GM20000 (cell line): ENCODE results near the gene NELL1.
"Not testable (repeated sequence)": the region's sequence is repeated elsewhere in the genome, so short reads cannot be mapped to it uniquely, and the experiment has no call there.

ENCODE experiments used
- DNase-seq: peaks from one replicate; pipeline ENCODE4 v3.0.0; 2012; ENCODE audit warnings: low spot score
- TF ChIP-seq, protein P1 (sequence below): IDR thresholded peaks from 2 replicates; pipeline ENCODE4 v1.5.1; 2012; ENCODE audit warnings: mild to moderate bottlenecking, control low read depth; ENCODE audit errors: extremely low read depth, missing control alignments

Gene NELL1

DNA sequence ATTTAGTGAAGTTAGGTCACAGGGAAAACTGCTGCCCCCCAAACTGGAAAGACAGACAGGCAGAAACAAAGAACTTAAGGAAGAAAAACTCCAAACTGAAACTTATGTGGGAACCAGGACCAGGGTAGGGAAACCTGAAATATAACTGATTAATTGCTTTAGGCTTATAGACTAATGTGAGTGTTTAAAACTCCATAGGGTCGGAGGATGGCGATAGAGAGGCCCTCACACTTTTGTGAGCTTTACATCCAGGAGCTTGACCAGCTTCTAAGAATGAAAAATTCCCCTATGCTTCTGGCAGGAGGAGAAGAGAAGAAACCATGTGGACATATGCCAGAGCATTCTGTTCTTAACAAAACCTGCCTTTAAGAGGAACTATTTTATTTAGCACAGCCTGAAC lies 598.6 kb downstream of the NELL1 start:
- no peak for DNase-seq
- TF ChIP-seq, protein P1, sequence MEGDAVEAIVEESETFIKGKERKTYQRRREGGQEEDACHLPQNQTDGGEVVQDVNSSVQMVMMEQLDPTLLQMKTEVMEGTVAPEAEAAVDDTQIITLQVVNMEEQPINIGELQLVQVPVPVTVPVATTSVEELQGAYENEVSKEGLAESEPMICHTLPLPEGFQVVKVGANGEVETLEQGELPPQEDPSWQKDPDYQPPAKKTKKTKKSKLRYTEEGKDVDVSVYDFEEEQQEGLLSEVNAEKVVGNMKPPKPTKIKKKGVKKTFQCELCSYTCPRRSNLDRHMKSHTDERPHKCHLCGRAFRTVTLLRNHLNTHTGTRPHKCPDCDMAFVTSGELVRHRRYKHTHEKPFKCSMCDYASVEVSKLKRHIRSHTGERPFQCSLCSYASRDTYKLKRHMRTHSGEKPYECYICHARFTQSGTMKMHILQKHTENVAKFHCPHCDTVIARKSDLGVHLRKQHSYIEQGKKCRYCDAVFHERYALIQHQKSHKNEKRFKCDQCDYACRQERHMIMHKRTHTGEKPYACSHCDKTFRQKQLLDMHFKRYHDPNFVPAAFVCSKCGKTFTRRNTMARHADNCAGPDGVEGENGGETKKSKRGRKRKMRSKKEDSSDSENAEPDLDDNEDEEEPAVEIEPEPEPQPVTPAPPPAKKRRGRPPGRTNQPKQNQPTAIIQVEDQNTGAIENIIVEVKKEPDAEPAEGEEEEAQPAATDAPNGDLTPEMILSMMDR, result no peak

DNA sequence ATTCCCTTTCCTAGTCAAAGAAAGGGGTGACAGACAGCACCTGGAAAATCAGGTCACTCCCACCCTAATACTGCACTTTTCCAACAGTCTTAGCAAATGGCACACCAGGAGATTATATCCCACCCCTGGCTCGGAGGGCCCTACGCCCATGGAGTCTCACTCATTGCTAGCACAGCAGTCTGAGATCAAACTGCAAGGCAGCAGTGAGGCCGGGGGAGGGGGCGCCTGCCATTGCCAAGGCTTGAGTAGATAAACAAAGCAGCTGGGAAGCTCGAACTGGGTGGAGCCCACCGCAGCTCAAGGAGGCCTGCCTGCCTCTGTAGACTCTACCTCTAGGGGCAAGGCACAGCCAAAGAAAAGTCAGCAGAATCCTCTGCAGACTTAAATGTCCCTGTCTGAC lies 602.8 kb downstream of the NELL1 start:
- DNase-seq, result not testable (repeated sequence)

DNA sequence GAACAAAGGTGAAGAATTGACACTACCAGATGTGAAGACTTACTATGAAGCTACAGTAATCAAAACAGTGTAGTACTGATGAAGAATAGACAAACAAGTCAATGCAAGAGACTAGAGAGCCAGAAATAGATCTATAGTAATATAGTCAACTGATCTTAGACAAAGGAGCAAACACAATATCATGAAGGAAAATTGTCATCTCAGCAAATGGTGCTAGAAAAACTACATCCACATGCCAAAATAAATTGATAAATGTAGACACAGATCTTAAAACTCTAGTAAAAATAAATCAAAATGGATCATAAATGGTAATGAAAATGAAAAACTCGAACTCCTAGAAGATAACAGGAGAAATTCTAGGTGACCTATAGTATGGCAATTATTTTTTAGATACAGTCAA lies 609.5 kb downstream of the NELL1 start:
- TF ChIP-seq, protein P1, result no peak
- DNase-seq, result no peak

DNA sequence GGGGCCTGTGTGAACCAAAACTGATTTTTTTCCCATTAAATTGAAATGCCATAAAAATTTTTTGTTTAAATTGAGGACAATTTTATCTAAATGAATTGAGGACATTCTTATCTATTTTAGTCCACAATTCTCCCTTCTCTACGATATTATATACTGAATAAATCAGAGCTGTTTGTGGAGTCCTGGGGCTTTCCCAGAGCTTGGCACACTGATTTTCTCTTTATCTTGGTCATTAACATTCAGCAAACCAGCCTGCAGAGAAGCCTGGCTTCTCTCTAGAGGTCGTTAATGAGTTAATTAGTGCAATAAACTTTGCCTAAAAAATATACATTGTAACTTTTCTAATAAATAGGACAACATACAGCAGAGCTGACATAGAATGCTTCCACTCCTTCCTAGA lies 615.7 kb downstream of the NELL1 start:
- TF ChIP-seq, protein P1, result no peak
- no peak for DNase-seq

DNA sequence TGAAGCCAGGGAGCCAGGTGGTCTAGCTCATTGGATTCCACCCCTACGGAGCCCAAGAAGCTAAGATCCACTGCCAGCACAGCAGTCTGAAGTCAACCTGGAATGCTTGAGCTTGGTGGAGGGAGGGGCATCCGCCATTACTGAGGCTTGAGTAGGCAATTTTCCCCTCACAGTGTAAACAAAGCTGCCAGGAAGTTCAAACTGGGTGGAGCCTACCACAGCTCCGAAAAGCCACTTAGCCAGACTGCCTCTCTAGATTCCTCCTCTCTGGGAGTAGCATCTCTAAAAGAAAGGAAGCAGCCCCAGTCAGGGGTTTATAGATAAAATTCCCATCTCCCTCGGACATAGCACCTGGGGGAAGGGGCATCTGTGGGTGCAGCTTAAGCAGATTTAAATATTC lies 620.3 kb downstream of the NELL1 start:
- TF ChIP-seq, protein P1, result no peak
- no peak for DNase-seq

DNA sequence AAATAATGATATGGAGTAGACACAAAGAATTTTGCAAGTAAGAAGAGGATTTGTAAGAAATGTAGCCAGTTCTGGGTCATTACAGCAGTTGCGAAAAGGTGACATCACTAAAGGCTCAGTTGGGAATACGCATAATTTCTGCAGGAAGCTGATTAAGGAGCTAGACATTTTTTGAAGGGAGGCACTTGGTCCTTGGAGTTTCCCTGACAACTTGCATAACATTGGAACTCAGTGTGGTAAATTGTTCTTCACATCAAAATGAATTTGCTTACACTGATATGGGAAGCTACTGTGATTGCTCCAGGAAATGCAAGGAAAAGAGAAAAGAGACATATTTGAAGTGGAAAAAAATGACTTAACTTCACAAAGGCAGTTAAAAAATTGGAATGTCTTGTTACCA lies 626.1 kb downstream of the NELL1 start:
- no peak for DNase-seq
- TF ChIP-seq, protein P1, result no peak

DNA sequence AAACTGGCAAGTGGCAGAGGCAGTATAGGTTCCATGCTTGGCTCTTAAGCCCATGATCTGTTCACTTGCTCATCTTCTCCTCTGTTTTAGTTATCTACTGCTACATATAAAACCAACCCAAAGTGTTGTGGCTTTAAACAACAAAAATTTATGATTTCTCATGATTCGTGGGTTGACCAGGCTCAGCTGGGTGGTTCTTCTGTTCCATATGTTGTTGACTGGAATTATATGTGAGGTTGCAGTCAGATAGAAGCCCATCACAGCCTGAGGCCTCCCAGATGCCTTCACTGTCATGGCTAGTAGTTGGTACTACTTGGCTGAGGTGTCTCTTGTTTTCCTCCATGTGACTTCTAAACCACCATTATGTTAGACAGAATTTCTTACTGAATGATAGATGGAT lies 632.6 kb downstream of the NELL1 start:
- TF ChIP-seq, protein P1, result no peak
- no peak for DNase-seq

DNA sequence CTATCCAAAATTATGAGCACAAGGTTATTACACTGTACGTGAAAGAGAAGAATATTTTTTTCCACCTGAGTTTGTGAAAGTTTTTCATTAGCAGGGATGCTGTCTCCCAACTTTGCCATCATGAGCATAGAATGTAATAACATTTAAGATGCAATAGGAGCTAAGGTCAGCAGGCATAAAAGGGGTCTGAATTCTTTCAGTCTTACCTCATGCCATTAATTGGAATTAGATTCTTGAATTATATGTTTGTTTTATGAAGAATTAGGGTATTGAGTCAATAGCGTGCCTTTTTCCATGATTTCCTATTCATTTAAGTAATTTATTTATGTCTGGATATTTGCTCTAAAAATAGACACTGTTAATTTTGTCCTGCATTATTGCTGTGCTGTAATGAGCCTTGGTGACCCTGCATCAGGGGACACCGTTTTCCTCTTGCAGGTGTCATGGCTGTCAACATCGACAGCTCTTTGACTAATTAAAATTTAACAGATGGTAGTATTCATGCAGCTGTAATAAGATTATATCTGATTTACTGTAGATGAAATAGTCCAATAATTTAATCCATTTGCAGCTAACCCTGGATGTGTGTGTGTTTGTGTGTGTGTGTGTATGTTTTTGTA lies 637.5 kb downstream of the NELL1 start:
- DNase-seq, result no peak
- TF ChIP-seq, protein P1, result no peak
